ENCODE measurements around the gene CCDC91.
"Not testable (repeated sequence)": the region's sequence is repeated elsewhere in the genome, so short reads cannot be mapped to it uniquely, and the experiment has no call there.

The CCDC91 gene

DNA sequence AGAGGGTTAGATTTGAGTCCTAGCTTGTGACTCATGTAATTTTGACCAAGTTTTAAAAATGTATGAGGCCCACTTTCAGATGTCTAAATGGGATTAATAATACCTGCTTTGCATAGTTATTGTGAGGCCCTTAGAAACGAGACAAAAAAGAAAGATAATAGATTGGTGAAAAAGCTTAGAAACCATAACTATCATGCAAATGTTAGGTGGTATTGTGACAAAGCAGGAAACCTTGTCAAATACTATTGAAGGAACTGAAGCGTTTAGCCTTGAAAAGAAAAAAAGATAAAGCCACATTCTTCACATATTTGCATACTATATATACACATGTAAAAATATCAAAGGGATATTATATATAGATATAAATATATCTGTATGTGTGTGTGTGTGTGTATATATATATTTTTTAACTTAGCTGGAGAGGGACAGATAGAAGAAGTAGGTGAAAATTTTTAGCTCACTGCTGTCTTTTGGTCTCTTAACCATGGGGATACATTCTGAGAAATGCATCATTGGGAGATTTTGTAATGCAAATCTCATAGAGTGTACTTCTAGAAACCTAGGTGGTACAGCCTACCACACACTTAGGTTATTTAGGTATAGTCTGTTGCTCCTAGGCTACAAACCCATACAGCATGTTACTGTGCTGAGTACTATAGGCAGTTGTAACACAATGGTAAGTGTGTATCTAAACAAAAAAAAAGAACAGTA is 270.3 kb downstream of the CCDC91 start:
- no peak for ATAC-seq

DNA sequence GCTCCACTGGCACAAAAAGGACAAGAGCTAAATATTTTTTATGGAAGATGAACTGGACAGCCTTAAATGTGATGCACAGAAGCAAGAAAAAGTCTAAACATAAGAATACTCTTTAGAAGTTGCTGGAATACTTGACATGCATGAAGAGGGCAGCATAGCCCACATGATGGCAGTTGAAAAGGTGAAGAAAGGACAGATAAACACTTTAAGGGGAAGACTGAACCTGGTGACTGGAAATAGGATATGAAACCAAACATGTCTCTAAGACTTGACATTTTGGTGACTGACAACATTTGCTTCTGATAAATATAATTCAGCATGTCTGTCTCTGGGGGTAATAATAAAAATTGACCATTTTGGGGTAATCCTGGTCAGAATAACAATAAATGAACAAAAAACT is 273.1 kb downstream of the CCDC91 start:
- no peak for TF ChIP-seq PPARA (CRISPR knock-in tag; IDR thresholded peaks at IDR 0.05; ENCODE audit: borderline replicate concordance)
- TF ChIP-seq ZNF8 (CRISPR knock-in tag; IDR thresholded peaks at IDR 0.05) = no peak
- TF ChIP-seq TCF4 (CRISPR knock-in tag; IDR thresholded peaks at IDR 0.05; ENCODE audit: borderline replicate concordance) = no peak
- TF ChIP-seq, protein P1, sequence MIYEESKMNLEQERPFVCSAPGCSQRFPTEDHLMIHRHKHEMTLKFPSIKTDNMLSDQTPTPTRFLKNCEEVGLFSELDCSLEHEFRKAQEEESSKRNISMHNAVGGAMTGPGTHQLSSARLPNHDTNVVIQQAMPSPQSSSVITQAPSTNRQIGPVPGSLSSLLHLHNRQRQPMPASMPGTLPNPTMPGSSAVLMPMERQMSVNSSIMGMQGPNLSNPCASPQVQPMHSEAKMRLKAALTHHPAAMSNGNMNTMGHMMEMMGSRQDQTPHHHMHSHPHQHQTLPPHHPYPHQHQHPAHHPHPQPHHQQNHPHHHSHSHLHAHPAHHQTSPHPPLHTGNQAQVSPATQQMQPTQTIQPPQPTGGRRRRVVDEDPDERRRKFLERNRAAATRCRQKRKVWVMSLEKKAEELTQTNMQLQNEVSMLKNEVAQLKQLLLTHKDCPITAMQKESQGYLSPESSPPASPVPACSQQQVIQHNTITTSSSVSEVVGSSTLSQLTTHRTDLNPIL (CRISPR knock-in tag; IDR thresholded peaks at IDR 0.05; ENCODE audit: low read depth) = no peak
- TF ChIP-seq GLIS3 (CRISPR knock-in tag; IDR thresholded peaks at IDR 0.05) = no peak
- TF ChIP-seq CSDC2 (CRISPR knock-in tag; IDR thresholded peaks at IDR 0.05) = no peak
- TF ChIP-seq OSR1 (CRISPR knock-in tag; IDR thresholded peaks at IDR 0.05) = no peak
- no peak for TF ChIP-seq ZFP3 (CRISPR knock-in tag; IDR thresholded peaks at IDR 0.05)
- TF ChIP-seq ZNF70 (CRISPR knock-in tag; IDR thresholded peaks at IDR 0.05) = no peak
- ATAC-seq = no peak

More for the DNA sequence above, 270.3 kb downstream of the CCDC91 start:
- no peak for TF ChIP-seq ARNTL (CRISPR knock-in tag; IDR thresholded peaks at IDR 0.05; ENCODE audit: borderline replicate concordance, low read depth)

DNA sequence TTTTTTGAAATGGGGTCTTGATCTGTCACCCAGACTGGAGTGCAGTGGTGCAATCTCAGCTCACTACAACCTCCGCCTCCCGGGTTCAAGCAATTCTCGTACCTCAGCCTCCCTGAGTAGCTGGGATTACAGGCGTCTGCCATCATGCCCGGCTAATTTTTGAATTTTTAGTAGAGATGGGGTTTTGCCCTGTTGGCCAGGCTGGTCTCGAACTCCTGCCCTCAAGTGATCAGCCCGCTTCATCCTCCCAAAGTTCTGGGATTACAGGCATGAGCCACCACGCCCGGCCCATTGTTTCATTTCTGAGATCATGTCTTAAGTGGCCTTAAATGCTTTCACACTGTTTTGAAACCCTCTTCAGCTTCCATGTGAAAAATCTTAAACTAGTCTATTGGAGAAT is 281.5 kb downstream of the CCDC91 start:
- ATAC-seq = not testable (repeated sequence)

DNA sequence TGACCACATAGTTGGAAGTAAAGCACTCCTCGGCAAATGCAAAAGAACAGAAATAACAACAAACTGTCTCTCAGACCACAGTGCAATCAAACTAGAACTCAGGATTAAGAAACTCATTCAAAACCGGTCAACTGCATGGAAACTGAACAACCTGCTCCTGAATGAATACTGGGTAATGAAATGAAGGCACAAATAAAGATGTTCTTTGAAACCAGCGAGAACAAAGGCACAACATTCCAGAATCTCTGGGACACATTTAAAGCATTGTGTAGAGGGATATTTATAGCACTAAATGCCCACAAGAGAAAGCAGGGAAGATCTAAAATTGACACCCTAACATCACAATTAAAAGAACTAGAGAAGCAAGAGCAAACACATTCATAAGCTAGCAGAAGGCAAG is 285.9 kb downstream of the CCDC91 start:
- not testable (repeated sequence) for ATAC-seq

DNA sequence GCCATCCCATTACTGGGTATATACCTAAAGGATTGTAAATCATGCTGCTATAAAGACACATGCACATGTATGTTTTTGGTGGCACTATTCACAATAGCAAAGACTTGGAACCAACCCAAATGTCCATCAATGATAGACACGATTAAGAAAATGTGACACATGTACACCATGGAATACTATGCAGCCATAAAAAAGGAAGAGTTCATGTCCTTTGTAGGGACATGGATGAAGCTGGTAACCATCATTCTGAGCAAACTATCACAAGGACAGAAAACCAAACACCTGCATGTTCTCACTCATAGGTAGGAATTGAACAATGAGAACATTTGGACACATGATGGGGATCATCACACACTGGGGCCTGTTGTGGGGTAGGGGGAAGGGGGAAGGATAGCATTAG is 288.8 kb downstream of the CCDC91 start:
- not testable (repeated sequence) for ATAC-seq

DNA sequence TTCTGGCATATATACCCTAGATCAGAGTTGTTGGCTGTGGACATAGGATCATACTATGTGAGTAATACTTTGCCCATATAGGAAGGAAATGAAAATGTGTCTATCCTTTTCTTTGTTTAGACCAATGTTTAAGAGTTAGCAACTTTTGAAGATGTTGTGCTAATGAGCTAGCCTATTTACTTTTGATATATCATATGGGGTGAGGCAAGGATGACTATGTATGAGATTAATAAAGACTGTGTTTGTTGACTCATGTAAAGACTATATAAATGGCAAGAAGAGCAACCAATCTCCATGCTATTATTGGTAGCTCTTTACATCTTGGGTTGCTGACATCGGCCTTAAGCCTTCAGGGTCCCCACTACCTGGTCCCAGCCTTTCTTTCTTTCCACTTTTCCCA is 289.4 kb downstream of the CCDC91 start:
- TF ChIP-seq RARB (CRISPR knock-in tag; IDR thresholded peaks at IDR 0.05) (no peak), BACH2 (CRISPR knock-in tag; IDR thresholded peaks at IDR 0.05; ENCODE audit: borderline replicate concordance) (no peak), OSR1 (CRISPR knock-in tag; IDR thresholded peaks at IDR 0.05) (no peak), CSDC2 (CRISPR knock-in tag; IDR thresholded peaks at IDR 0.05) (no peak), PPARA (CRISPR knock-in tag; IDR thresholded peaks at IDR 0.05; ENCODE audit: borderline replicate concordance) (no peak)
- TF ChIP-seq, protein P1 (CRISPR knock-in tag; IDR thresholded peaks at IDR 0.05; ENCODE audit: low read depth) = no peak
- TF ChIP-seq, protein P2, sequence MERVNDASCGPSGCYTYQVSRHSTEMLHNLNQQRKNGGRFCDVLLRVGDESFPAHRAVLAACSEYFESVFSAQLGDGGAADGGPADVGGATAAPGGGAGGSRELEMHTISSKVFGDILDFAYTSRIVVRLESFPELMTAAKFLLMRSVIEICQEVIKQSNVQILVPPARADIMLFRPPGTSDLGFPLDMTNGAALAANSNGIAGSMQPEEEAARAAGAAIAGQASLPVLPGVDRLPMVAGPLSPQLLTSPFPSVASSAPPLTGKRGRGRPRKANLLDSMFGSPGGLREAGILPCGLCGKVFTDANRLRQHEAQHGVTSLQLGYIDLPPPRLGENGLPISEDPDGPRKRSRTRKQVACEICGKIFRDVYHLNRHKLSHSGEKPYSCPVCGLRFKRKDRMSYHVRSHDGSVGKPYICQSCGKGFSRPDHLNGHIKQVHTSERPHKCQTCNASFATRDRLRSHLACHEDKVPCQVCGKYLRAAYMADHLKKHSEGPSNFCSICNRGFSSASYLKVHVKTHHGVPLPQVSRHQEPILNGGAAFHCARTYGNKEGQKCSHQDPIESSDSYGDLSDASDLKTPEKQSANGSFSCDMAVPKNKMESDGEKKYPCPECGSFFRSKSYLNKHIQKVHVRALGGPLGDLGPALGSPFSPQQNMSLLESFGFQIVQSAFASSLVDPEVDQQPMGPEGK (CRISPR knock-in tag; IDR thresholded peaks at IDR 0.05; ENCODE audit: borderline replicate concordance) = no peak
- TF ChIP-seq, protein P3, sequence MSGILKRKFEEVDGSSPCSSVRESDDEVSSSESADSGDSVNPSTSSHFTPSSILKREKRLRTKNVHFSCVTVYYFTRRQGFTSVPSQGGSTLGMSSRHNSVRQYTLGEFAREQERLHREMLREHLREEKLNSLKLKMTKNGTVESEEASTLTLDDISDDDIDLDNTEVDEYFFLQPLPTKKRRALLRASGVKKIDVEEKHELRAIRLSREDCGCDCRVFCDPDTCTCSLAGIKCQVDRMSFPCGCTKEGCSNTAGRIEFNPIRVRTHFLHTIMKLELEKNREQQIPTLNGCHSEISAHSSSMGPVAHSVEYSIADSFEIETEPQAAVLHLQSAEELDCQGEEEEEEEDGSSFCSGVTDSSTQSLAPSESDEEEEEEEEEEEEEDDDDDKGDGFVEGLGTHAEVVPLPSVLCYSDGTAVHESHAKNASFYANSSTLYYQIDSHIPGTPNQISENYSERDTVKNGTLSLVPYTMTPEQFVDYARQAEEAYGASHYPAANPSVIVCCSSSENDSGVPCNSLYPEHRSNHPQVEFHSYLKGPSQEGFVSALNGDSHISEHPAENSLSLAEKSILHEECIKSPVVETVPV (CRISPR knock-in tag; IDR thresholded peaks at IDR 0.05) = no peak
- ATAC-seq = no peak

DNA sequence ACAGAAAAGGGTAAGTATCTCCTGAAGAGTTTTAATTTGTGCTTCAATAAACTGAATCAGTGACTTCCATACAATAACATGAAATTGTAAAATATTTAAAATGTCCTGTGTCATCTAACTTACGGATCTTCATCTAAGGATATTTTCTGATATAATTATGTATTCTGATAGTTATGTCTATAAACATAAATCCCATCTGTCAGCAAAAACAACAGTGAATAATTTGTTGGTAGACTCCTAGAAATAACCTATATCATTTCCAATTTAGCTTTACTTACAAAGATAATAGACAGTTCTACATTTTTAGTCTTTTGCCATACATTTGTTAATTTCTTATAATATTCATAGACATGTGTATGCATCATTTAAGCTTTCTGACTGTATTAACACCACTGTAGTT is 293.9 kb downstream of the CCDC91 start:
- no peak for ATAC-seq

More for the DNA sequence above, 293.9 kb downstream of the CCDC91 start:
- TF ChIP-seq, protein P3 (CRISPR knock-in tag; IDR thresholded peaks at IDR 0.05) = no peak
- no peak for TF ChIP-seq PPARA (CRISPR knock-in tag; IDR thresholded peaks at IDR 0.05; ENCODE audit: borderline replicate concordance)
- TF ChIP-seq ARNTL (CRISPR knock-in tag; IDR thresholded peaks at IDR 0.05; ENCODE audit: borderline replicate concordance, low read depth) = no peak

Data from SK-N-SH treated with all-trans-retinoic acid at 6 μM for 48 hours (cell line).